ENCODE data around the gene TCP11.
A peak's percentile ranks its signal among the peaks of the same experiment; 100 is the strongest.

TCP11 gene

GRCh38 chr6:35170891-35171290 is 29.8 kb upstream of the TCP11 start:
- no peak for DNase-seq

- no peak for DNase-seq
Observed at GRCh38 chr6:35170166-35170565, 29.0 kb upstream of the TCP11 start.

DNA sequence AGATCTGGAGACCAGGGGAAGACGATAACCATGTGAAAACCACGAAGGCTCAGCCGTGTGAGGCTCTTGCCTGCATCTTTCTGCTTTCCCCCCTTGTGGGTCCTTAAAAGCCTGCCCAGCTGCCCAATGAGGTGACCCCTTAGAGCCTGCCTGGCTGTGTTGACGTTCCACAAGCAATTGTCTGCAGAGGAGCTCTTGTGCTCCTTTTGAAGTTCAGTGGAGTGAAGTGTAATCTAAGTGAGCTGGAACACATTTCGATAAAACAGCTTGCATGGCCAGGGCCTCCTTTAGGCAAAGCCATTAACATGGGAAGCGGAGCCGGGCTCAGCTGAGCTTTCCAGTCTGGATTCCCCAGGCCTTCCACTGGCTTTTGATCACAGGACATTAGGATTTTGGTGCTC is 27.3 kb upstream of the TCP11 start:
- no peak for DNase-seq

DNA sequence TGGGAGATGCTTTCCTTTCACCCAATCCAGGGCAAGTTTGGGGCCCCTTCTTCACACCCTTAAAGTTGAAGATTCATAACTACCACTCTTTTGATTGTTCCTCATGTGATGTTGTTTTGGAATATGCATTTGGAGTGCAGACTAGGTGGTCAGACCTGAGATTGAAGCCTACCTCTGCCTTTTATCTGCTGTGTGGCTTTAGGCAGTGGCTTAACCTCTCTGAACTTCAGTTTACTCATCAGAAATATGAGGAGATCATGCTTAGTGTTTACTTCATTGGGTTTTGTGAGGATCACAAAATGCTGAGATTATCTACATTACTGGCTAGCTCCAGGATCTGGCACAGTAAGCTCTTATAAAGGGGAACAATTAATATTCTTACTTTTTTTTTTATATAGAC is 26.4 kb upstream of the TCP11 start:
- no peak for DNase-seq

- DNase-seq: no peak
Observed at GRCh38 chr6:35166520-35166919, 25.4 kb upstream of the TCP11 start.

DNA sequence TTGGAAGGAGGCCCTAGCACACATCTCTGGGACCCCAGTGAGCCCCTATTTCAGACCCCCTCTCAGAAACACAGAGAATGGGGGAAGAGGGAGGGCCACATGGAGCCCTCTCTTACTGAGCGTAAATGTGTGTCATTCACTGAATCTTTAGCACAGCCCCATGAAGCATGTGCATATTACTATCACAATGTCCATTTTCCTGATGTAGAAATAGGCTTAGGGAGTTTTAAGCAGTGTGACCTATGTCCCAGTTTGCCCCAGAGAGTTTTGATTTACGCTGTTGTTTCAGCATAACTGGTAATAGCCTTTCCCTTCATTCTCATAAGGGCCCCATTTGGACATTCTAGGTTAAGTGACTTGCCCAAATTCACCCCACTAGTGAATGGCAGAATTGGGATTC is 25.0 kb upstream of the TCP11 start:
- no peak for DNase-seq

DNA sequence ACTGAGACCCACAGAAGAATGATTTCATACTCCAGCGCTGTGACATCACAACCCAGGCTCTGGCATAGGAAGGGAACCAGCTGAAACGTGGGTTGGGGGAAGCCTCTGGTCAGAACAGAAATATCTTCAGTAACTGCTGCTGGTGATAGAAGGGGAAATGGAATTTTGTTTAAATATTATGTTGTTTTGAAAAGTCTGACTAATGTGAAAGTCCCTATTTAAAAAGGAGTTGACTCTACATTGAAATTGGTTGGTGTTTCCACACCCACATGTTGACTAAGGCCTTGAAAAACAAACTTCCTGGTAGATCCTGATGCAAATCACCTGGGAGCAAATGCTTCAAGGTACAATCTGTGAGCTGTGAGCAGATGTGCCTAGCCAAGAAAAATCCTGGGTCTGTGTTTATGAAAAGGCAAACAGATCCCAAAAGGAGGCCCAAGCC is 24.5 kb upstream of the TCP11 start:
- DNase-seq: peak; percentile 73

DNA sequence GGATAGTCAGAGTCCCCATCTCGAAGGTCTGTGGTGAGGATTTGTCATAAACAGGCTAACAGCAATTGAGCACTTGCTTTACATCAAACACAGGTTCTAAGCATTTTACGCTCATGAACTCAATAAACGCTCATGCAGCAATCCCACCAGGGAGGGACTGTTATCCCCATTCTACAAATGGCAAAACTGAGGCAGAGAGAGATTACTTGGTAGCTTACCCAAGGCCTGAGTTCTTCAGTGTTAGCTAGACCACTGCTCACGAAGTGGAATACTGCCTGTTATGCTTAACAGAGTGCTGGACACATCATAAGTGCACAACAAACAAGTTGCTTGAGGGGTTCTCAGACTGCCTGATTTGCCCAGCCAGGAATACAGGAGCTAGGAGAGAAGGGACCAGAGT is 23.7 kb upstream of the TCP11 start:
- DNase-seq: no peak

GRCh38 chr6:35164277-35164676 is 23.1 kb upstream of the TCP11 start:
- DNase-seq: no peak

DNA sequence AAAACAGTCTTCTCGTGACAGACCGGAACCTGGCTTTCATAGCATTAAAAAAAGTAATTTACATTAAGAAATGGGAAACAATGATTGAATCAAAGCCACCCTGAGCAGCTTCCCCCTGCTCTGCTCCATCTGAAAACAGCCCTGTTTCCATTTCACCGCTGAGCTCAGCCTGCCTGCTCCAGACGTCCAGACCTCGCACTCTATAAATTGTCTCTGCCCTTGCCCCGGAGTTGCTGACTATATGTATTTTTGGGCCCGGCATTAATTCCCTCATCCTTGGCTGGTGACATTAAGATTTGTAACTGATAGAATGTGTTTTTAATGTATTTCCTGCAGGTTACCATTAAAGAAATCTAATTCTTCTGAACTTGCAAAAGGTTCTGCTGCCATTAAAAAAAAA is 22.7 kb upstream of the TCP11 start:
- no peak for DNase-seq

GRCh38 chr6:35161776-35162607 is 20.9 kb upstream of the TCP11 start:
- no peak for DNase-seq

- no peak for DNase-seq
Observed at GRCh38 chr6:35161266-35161665, 20.1 kb upstream of the TCP11 start.

GRCh38 chr6:35160642-35161041 is 19.5 kb upstream of the TCP11 start:
- DNase-seq: no peak

DNA sequence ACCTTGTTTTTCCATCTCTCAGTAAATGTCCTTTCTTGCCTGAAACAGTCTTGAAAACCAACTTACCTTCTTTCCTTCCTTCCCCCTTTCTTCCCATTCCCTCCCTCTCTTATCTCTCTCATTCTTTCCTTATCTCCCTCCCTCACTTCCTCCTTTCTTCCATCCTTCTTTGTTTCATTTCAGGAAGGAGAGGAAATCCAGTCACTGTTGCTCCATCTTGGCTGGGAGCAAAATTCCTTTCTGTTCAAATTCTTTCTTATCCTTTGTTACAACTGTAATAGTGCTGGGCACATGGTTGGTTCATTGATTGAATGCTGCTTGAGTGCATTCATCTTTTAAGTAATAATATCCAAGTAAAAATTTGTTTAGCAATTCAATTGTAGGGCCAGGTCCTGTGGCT is 17.4 kb upstream of the TCP11 start:
- no peak for DNase-seq

DNA sequence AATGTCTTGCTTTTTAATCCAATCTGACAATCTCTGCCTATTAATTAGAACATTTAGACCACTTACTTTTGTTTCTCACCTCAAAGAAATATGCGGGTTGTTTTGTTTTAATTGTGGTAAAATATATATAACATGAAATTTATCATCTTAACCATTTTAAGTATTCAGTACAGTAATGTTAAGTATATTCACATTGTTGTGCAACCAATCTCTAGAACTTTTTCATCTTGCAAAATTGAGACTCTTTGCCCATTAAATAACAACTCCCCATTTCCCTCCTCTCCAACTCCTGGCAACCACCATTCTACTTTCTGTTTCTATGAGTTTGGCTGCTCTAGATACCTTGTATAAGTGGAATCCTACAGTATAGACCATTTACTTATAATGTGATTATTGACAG is 13.8 kb upstream of the TCP11 start:
- peak; percentile 37 for DNase-seq

DNA sequence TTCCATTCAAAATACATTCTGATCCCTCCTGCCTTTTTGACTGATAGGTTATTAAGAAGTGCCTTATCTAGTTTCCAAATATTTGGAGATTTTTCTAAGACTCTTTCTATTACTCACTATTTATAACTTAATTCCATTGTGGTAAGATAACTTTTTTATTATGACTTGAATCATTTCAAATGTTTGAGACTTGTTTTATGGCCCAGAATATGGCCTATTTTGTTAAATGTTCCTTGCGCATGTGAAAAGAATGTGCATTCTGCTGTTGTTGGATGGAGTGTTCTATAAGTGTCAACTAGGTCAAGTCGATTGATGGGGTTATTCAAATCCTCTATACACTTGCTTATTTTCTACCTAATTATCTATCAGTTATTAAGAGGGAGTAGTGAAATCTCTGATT is 13.1 kb upstream of the TCP11 start:
- no peak for DNase-seq

DNA sequence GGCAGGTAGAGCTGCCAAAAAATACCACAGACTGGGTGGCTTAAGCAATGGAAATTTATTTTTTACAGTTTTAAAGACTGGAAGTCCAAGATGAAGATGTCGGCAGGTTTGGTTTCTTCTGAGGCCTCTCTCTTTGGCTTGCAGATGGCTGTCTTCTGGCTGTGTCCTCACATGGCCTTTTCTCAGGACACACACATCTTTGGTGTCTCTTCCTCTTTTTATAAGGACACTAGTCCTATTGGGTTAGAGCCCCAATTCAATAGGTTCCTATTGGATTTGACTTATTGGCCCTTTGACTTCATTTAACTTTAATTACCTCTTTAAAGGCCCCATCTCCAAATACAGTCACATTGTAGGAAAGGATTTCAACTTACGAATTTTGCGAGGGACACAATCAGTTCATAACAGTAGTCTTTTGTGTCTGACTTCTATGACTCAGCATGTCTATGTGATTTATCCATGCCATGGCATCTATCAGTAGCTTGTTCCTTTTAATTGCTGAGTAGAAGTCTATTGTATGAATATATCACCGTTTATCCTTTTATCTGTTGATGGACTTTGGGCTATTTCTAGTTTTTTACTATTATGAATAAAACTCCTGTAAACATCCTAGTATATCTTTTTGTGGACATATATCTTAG is 11.0 kb upstream of the TCP11 start:
- DNase-seq: peak; percentile 21

DNA sequence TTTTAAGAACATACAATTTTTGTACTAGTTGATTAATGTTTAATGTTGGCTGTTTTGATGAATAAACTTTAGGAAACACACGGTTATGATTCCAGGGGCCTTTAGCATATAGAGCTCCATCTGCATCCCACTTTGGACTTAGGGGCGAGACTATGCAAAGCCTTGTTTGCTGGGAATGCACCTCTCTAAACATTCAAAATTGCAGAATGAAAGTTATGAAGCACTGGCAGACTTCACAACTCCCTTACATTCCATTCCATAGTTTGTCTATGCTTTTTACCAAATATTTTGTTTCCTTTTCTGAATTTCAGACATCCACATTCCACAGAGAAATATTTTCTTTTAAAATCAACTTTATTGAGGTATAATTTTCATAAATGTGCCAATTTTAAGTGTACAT is 10.3 kb upstream of the TCP11 start:
- no peak for DNase-seq

DNA sequence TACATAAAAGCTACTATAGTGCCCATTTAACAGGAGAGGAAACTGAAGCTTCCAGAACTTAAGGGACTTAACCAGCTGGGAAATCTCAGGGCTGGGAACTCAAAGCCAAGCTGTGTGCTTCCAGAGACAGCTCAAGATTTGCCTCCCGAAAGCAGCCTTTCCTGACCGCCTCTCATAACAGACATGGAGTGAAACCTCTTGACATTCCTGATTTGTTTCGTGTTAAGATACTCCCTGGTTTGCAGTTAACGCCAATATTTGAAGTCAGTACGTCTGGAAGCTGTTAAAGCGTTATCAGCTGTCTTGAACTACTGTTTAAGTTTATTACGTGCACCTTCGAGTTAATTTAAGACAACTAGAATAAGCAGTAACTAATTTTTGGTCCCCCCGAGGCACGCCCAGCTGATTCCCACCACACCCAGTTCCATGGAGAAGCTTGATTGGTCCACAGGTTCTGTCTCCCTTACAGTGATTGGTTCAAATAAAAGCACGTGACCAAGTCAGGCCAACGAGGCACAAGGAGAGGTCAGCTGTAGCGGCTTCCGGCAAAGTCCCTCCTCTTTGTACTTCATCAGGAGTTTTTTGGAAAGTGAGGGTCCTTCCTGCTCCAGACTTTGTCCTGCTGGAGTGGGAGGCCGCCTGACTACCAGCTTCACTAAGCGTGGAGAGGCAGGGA is 8.9 kb upstream of the TCP11 start:
- DNase-seq: no peak

DNA sequence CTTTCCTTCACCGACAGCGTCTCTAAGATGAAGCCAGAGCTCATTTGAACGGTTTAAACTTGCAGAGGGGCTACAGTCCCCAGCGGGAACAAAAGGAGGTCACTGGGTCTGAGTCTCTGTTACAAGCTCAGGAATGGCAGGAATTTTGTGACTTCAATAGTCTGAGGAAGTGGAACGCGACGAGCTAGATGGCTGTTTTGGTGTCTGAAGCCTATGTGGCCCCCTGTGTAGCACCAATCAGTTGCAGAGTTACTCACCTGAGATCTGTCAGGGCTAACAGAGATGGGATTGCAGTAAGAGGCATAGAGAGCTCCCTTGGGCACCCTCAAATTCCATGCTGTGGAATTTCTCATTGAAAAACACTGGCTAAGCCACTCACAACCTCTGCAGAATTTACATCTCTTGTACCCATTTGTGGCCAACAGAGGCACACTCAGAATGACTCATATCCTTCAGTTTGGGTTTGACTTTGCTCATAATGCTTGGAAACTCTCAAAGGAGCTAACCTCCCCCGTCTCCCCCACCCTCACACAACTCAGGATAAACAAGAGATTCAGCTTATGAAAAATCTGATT is 7.1 kb upstream of the TCP11 start:
- DNase-seq: no peak

DNA sequence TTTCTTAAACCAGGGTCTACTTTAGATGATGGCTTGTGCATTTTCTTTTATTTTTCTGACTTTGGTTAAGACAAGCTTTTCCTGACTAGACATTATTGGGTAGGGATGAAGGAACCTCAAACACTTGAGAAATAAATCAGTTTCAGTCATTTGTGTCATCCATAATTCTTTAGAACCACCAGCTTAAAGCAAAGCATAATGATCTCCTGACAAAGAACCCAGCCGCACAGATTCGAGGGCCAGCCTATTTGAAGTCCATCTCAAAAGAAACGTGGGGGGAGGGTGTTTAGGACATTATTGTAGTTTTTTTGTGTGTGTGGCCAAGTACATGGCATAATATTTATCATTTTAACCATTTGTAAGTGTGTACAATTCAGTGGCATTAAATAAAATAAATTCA is 6.3 kb upstream of the TCP11 start:
- DNase-seq: no peak

DNA sequence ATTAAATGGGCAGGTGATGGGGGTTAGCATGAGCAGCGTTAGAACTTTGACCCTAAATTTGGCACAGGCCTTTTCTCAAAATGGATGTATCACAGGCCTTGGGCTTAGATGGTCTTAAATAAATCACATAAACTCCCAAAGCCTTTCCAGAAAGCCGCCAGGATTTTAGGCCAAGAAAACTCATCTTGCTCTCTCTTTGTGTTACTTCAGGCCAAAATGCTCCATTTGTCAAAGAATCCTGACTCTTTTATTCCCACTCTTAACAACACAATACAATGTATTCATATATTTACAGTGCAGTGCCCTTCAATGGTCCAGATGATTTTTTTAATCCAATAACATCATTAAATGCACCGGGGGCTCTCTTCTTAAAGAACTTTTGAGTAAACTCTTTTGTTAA is 5.9 kb upstream of the TCP11 start:
- no peak for DNase-seq

DNA sequence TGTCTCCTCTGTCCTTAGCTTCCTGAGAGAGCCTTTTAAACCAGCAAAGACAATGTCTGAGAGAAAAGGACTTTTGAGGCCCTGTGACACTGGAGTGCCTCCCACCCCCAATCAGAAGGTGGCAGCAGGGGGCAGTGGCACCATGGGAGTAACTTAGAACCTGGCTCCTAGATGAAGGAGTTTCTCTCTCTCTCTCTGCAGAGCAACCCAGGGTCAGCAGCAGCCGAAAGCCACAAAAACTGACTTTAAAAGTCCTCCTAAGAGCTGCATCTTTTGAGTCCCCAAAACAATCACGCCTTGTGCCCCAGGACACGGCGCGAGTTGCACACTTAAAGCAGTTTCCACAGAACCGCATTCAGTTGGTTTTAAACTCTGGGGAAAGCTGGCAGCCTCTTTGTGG is 5.3 kb upstream of the TCP11 start:
- DNase-seq: peak; percentile 10

- DNase-seq: no peak
Observed at GRCh38 chr6:35145757-35146156, 4.6 kb upstream of the TCP11 start.

All from inflammatory macrophage treated with lipopolysaccharide for 4 hours (primary cell).